GM19438 (cell line): ENCODE results near the gene UBXN6.
A peak's percentile ranks its signal among the peaks of the same experiment; 100 is the strongest.

Source experiments
- ATAC-seq: cut with Tn5 transposase; IDR thresholded peaks from one replicate; pipeline ENCODE4 v1.9.1; 2021; ENCODE audit warnings: low read depth; ENCODE audit not compliant: unreplicated experiment

Gene UBXN6

GRCh38 chr19:4457654-4458395 is at the start of gene UBXN6:
TSS of gene UBXN6 (minus strand) at chr19:4457794. CDS start at chr19:4457697, 97 bp downstream.
- peak; percentile 63 for ATAC-seq

GRCh38 chr19:4507150-4507452 is 49.5 kb upstream of the UBXN6 start:
- no peak for ATAC-seq

- ATAC-seq, result no peak
These were observed 49.0 kb upstream of the UBXN6 start for GRCh38 chr19:4506449-4507149.

GRCh38 chr19:4505570-4506448 is 48.2 kb upstream of the UBXN6 start:
- ATAC-seq, result no peak

GRCh38 chr19:4504891-4505569 is 47.4 kb upstream of the UBXN6 start:
- ATAC-seq, result no peak

- ATAC-seq, result no peak
These were observed 46.7 kb upstream of the UBXN6 start for GRCh38 chr19:4504297-4504701.

GRCh38 chr19:4503825-4504170 is 46.2 kb upstream of the UBXN6 start:
- no peak for ATAC-seq

GRCh38 chr19:4503132-4503824 is 45.7 kb upstream of the UBXN6 start:
- ATAC-seq, result no peak

- no peak for ATAC-seq
These were observed 44.9 kb upstream of the UBXN6 start for GRCh38 chr19:4502282-4503131.

GRCh38 chr19:4501691-4502090 is 44.1 kb upstream of the UBXN6 start:
- no peak for ATAC-seq

GRCh38 chr19:4500841-4501591 is 43.4 kb upstream of the UBXN6 start:
- ATAC-seq, result no peak

GRCh38 chr19:4499855-4500254 is 42.3 kb upstream of the UBXN6 start:
- ATAC-seq, result no peak

- no peak for ATAC-seq
These were observed 41.7 kb upstream of the UBXN6 start for GRCh38 chr19:4499318-4499717.

- no peak for ATAC-seq
These were observed 41.1 kb upstream of the UBXN6 start for GRCh38 chr19:4498694-4499093.

- no peak for ATAC-seq
These were observed 40.3 kb upstream of the UBXN6 start for GRCh38 chr19:4497770-4498389.

- ATAC-seq, result no peak
These were observed 38.7 kb upstream of the UBXN6 start for GRCh38 chr19:4496304-4496703.

GRCh38 chr19:4495471-4495870 is 37.9 kb upstream of the UBXN6 start:
- ATAC-seq, result no peak

- no peak for ATAC-seq
These were observed 37.1 kb upstream of the UBXN6 start for GRCh38 chr19:4494691-4495064.
